IMR-90 (cell line): ENCODE results near the gene SLC6A17. TPM values are rescaled to one million over a fixed set of nuclear protein-coding genes. Genes with fewer than 3 reads are reported as not detected.

Experiments used
- BHLHE40 ChIP-seq: fragments of 150-350 bp; IDR thresholded peaks from 2 replicates; pipeline ENCODE4 v1.6.1; 2016; ENCODE audit warnings: mild to moderate bottlenecking, low read depth, low read length
- MAFK ChIP-seq: IDR thresholded peaks from 2 replicates; pipeline ENCODE4 v1.6.1; 2012; ENCODE audit warnings: low read depth, low read length, improper control_type of control experiment
- polyA plus RNA-seq, 3 experiments: library from polyadenylated mRNA; depleted of rRNA; stranded (reverse); fragments of >200 nt; gene quantifications; 2 replicates each; pipeline ENCODE4 v1.2.3, GENCODE V29; 2012; ENCODE audit warnings: low replicate concordance in 1 of 3
- total RNA-seq: library from RNA; depleted of rRNA; stranded (reverse); fragments of >200 nt; gene quantifications from 2 replicates; pipeline ENCODE4 v1.2.3, GENCODE V29; 2012
- TF ChIP-seq, protein P1 (sequence below): fragments of 150-350 bp; IDR thresholded peaks from 2 replicates; pipeline ENCODE4 v1.6.1; 2017; ENCODE audit warnings: mild to moderate bottlenecking, antibody characterized with exemption, low read length, low read depth

SLC6A17 gene
- total and polyA plus RNA-seq, 2 of the 4 experiments (the other 2 are of a cell fraction): 0.54 to 0.82 TPM

DNA sequence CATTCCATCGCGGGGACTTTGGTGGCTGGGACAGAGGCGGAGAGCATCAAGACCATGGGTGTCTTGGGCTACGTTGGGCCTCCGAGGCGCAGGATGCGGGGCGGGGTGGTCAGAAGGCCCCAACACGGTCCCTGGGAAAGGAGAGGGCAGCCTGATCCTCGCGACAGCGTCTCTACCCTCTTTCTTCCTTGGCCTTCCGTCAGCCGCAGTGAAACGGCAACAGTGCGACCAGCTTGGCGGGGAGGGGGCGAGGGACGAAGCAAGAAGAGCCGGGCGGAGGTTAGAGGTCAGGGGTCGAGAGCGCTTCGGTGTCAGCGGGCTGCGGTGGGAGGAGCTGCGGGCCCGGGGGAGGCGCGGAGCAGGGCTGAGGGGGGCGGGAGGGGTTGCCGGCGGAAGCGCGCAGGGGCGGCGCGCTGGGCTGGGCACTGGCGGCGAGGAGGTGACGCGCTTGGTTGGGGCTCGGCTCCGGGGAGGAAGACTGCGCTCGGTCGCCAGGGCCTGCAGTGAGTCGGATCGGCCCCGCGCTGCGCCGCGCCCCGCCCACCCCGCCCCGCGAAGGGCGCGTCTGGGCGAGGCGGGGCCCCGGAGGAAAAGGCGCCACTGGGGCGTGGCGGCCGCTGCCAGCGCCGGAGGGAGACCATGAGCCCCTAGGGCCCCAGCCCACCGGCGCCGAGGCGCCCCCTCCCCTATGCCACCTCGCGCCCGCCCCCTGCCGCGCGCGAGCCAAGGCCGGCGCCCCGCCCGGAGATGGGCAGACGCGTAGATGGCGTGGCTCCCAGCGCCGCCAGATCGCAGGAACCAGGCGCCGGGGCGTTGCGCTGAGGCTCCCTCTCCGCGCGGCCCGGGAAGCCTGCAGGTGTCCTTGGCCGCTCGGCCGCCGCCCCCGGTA lies 59.7 kb downstream of the SLC6A17 start, which contains the start of gene KCNC4 (continued):
- TF ChIP-seq, protein P1, sequence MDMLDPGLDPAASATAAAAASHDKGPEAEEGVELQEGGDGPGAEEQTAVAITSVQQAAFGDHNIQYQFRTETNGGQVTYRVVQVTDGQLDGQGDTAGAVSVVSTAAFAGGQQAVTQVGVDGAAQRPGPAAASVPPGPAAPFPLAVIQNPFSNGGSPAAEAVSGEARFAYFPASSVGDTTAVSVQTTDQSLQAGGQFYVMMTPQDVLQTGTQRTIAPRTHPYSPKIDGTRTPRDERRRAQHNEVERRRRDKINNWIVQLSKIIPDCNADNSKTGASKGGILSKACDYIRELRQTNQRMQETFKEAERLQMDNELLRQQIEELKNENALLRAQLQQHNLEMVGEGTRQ: no peak
- TF ChIP-seq BHLHE40 (no peak), MAFK (no peak)
